ENCODE measurements around the gene UBTD1. TPM values are rescaled to one million over a fixed set of nuclear protein-coding genes. Genes with fewer than 3 reads are reported as not detected.

The UBTD1 gene
- total and polyA plus RNA-seq, 10 of the 15 experiments (the other 5 are each of a cell fraction or from before 2014, with no cell fraction given): 0.04 to 1.5 (median 1.2) TPM; not detected in 1

DNA sequence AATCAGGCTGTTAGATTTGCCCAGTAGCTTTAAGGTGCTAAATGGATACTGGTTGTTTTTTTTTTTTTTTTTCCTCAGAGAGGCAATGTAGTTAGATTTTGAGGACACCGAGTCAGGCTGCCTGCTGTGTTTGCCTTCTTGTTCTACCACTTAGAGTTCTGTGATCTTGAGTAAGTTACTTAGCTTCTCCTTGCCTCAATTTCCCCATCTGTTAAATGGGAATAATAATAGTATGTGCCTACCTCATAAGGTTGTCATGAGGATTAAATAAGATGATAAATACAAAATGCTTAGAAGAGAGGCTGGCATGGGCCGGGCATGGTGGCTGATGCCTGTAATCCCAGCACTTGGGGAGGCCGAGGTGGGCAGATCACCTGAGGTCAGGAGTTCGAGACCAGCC lies 120.0 kb downstream of the UBTD1 start:
- Histone ChIP-seq H3K4me3 (no peak overlapping the region), H2AFZ (ENCODE audit: control insufficient read depth, low read depth, low read length) (no peak overlapping the region), H4K20me1 (ENCODE audit: control insufficient read depth, insufficient read depth) (no peaks in the 10 kb centered on the region), H3K4me2 (ENCODE audit: control insufficient read depth, insufficient read depth) (no peak overlapping the region), H3K27me3 (replicated peaks in 1 of 2; ENCODE audit: control insufficient read depth in 2 of 2, insufficient read depth in 2 of 2, low read length in 1 of 2) (no peaks in the 10 kb centered on the region), H3K4me1 (ENCODE audit: control insufficient read depth, insufficient read depth, low read length) (no peaks in the 10 kb centered on the region), H3K9ac (ENCODE audit: control insufficient read depth, insufficient read depth, low read length) (no peak overlapping the region), H3K79me2 (ENCODE audit: control insufficient read depth, insufficient read depth, low read length) (no peaks in the 10 kb centered on the region), H3K9me3 (replicated peaks; ENCODE audit: control insufficient read depth, insufficient read depth, low read length) (no peaks in the 10 kb centered on the region), H3K36me3 (ENCODE audit: control insufficient read depth in 2 of 2, insufficient read depth in 2 of 2, low read length in 1 of 2) (no peaks in the 10 kb centered on the region), H3K27ac (ENCODE audit: control insufficient read depth, insufficient read depth) (no peak overlapping the region)
- ChIA-PET RAD21 (ENCODE audit: unreplicated experiment) (no interaction called here), POLR2A (interaction anchor here (0.7 kb wide), 1 partner anchor 43 kb away, joined by 8 read pairs; no protein-coding TSS in a partner anchor), SMC1A (ENCODE audit: uncharacterized antibody, unreplicated experiment) (no interaction called here), CTCF (interaction anchor here (0.8 kb wide), 1 partner anchor 46 kb away, joined by 3 read pairs; the partner anchor contains the start of gene ANKRD2)
- TF ChIP-seq ZNF217 (IDR thresholded peaks at IDR 0.05) (no peak), ZBTB4 (CRISPR knock-in tag; IDR thresholded peaks at IDR 0.05) (no peak), BRCA1 (IDR thresholded peaks at IDR 0.05; ENCODE audit: low read depth, low read length) (no peak), MAX (IDR thresholded peaks at IDR 0.05; ENCODE audit: low read depth, low read length) (no peak), CBFB (IDR thresholded peaks at IDR 0.05; ENCODE audit: low read depth) (no peak), ZNF274 (IDR thresholded peaks at IDR 0.05; ENCODE audit: insufficient read depth, insufficient read length) (no peak), PAX8 (IDR thresholded peaks at IDR 0.05) (no peak), MTA3 (IDR thresholded peaks at IDR 0.05; ENCODE audit: borderline replicate concordance, low read length) (no peak)
- TF ChIP-seq, protein P1, sequence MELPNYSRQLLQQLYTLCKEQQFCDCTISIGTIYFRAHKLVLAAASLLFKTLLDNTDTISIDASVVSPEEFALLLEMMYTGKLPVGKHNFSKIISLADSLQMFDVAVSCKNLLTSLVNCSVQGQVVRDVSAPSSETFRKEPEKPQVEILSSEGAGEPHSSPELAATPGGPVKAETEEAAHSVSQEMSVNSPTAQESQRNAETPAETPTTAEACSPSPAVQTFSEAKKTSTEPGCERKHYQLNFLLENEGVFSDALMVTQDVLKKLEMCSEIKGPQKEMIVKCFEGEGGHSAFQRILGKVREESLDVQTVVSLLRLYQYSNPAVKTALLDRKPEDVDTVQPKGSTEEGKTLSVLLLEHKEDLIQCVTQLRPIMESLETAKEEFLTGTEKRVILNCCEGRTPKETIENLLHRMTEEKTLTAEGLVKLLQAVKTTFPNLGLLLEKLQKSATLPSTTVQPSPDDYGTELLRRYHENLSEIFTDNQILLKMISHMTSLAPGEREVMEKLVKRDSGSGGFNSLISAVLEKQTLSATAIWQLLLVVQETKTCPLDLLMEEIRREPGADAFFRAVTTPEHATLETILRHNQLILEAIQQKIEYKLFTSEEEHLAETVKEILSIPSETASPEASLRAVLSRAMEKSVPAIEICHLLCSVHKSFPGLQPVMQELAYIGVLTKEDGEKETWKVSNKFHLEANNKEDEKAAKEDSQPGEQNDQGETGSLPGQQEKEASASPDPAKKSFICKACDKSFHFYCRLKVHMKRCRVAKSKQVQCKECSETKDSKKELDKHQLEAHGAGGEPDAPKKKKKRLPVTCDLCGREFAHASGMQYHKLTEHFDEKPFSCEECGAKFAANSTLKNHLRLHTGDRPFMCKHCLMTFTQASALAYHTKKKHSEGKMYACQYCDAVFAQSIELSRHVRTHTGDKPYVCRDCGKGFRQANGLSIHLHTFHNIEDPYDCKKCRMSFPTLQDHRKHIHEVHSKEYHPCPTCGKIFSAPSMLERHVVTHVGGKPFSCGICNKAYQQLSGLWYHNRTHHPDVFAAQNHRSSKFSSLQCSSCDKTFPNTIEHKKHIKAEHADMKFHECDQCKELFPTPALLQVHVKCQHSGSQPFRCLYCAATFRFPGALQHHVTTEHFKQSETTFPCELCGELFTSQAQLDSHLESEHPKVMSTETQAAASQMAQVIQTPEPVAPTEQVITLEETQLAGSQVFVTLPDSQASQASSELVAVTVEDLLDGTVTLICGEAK (IDR thresholded peaks at IDR 0.05; ENCODE audit: borderline replicate concordance): no peak
- intact Hi-C loops (cut with micrococcal nuclease; ENCODE audit: unreplicated experiment) (no loop called here), in situ Hi-C loops (cut with MboI) (no loop called here)
- DNase-seq (ENCODE audit: low read depth, low spot score) (no peak), ATAC-seq (no peak), FAIRE-seq (no peak)
- WGBS (ENCODE audit: insufficient coverage, insufficient replicate concordance, low lambda C conversion rate, missing lambda C conversion rate): 60% methylated on average over 4 of the region's 4 CpGs
- no TSS peak for BruUV-seq (replicated peaks)

Measured in GM12878 (cell line).